GM12878 (cell line): Measurements from ENCODE around the gene ATAD5. TPM values are rescaled to one million over a fixed set of nuclear protein-coding genes. Genes with fewer than 3 reads are reported as not detected.
A peak's percentile ranks its signal among the peaks of the same experiment; 100 is the strongest.

Source experiments
- ATAC-seq: fragments of 200-7000 bp; cut with Tn5 transposase; 3 replicates; pipeline ENCODE4 v1.9.1; 2020; ENCODE audit warnings: mild to moderate bottlenecking, moderate library complexity
- BruUV-seq: library from RNA; stranded (reverse); fragments of 400-500 nt; replicated peaks from 2 replicates; lab custom pipeline; 2021; lab: Mats Ljungman, UMichigan
- CTCF ChIA-PET: fragments of 300-600 bp; sonication (Branson Sonifier 250); formaldehyde crosslinking; extraction: SDS; loops from one replicate; lab custom pipeline; 2021; ENCODE audit warnings: inconsistent platforms; lab: Yijun Ruan, JAX
- POLR2A ChIA-PET: fragments of 350-600 bp; formaldehyde crosslinking; extraction: SDS; loops from one replicate; lab custom pipeline; 2021; ENCODE audit warnings: inconsistent platforms; lab: Charles Lee
- RAD21 ChIA-PET: fragments of 300-600 bp; sonication (Branson Sonifier 250); formaldehyde crosslinking; loops from one replicate; lab custom pipeline; 2023; ENCODE audit warnings: antibody characterized with exemption; ENCODE audit not compliant: unreplicated experiment; lab: Charles Lee
- SMC1A ChIA-PET: fragments of 300-600 bp; sonication (Branson Sonifier 250); formaldehyde crosslinking; loops from one replicate; lab custom pipeline; 2023; ENCODE audit not compliant: unreplicated experiment, uncharacterized antibody; lab: Charles Lee
- DNase-seq: peaks from one replicate; pipeline ENCODE4 v3.0.0-alpha.2; 2011; ENCODE audit warnings: low read depth, low spot score
- FAIRE-seq: peaks from 3 replicates; lab custom pipeline; 2011; peaks lifted over from hg19 to GRCh38; lab: Jason Lieb, UNC
- H2AFZ ChIP-seq: 2 replicates; pipeline ENCODE4 v1.6.0; 2011; ENCODE audit warnings: low read depth, low read length, control low read depth; ENCODE audit not compliant: control insufficient read depth
- H3K27ac ChIP-seq: 2 replicates; pipeline ENCODE4 v1.5.1; 2011; ENCODE audit warnings: control low read depth; ENCODE audit not compliant: control insufficient read depth, insufficient read depth
- H3K27me3 ChIP-seq, 2 experiments: replicated peaks in 1 of 2; 2 replicates each; pipeline versions ENCODE4 v1.6.0 to v1.6.1; 2011; ENCODE audit warnings: low read length in 1 of 2; ENCODE audit not compliant: control insufficient read depth in 2 of 2, insufficient read depth in 2 of 2
- H3K36me3 ChIP-seq, 2 experiments: 2 replicates each; pipeline ENCODE4 v1.5.1; 2011; ENCODE audit warnings: low read length in 1 of 2; ENCODE audit not compliant: control insufficient read depth in 2 of 2, insufficient read depth in 2 of 2
- H3K4me1 ChIP-seq: 2 replicates; pipeline ENCODE4 v1.6.1; 2011; ENCODE audit warnings: mild to moderate bottlenecking, low read length, moderate library complexity, mixed read lengths; ENCODE audit not compliant: control insufficient read depth, insufficient read depth
- H3K4me2 ChIP-seq: 2 replicates; pipeline ENCODE4 v1.6.0; 2011; ENCODE audit warnings: control low read depth; ENCODE audit not compliant: control insufficient read depth, insufficient read depth
- H3K4me3 ChIP-seq: fragments of 200-600 bp; sonication (generic); 2 replicates; pipeline ENCODE4 v1.5.1; 2016
- H3K79me2 ChIP-seq: 2 replicates; pipeline ENCODE4 v1.6.0; 2011; ENCODE audit warnings: low read length; ENCODE audit not compliant: control insufficient read depth, insufficient read depth
- H3K9ac ChIP-seq: 2 replicates; pipeline ENCODE4 v1.8.0; 2011; ENCODE audit warnings: low read length, control low read depth, mixed read lengths; ENCODE audit not compliant: control insufficient read depth, insufficient read depth
- H3K9me3 ChIP-seq: replicated peaks from 3 replicates; pipeline ENCODE4 v1.5.1; 2011; ENCODE audit warnings: mild to moderate bottlenecking, low read length; ENCODE audit not compliant: control insufficient read depth, insufficient read depth
- H4K20me1 ChIP-seq: 2 replicates; pipeline ENCODE4 v1.6.0; 2011; ENCODE audit not compliant: control insufficient read depth, insufficient read depth
- ATF7 ChIP-seq: fragments of 450-650 bp; IDR thresholded peaks from 2 replicates; pipeline ENCODE4 v1.6.1; 2016; ENCODE audit warnings: low read depth, mild to moderate bottlenecking
- BMI1 ChIP-seq: fragments of 450-650 bp; IDR thresholded peaks from 2 replicates; pipeline ENCODE4 v1.6.1; 2016; ENCODE audit warnings: mild to moderate bottlenecking, moderate library complexity, borderline replicate concordance
- CHD2 ChIP-seq: IDR thresholded peaks from 2 replicates; pipeline ENCODE4 v1.6.1; 2011; ENCODE audit warnings: low read depth, low read length, improper control_type of control experiment, borderline replicate concordance
- ESRRA ChIP-seq: IDR thresholded peaks from 2 replicates; pipeline ENCODE4 v1.6.1; 2012; ENCODE audit warnings: mild to moderate bottlenecking, low read length, improper control_type of control experiment
- IKZF1 ChIP-seq: fragments of 450-650 bp; conservative IDR thresholded peaks from 2 replicates; pipeline ENCODE4 v1.6.1; 2017; ENCODE audit warnings: antibody characterized with exemption, mild to moderate bottlenecking
- JUND ChIP-seq: IDR thresholded peaks from 2 replicates; pipeline ENCODE4 v1.6.1; 2012; ENCODE audit warnings: low read depth, mild to moderate bottlenecking, low read length, improper control_type of control experiment, moderate library complexity
- NBN ChIP-seq: fragments of 450-650 bp; IDR thresholded peaks from 2 replicates; pipeline ENCODE4 v1.6.1; 2016
- NFIC ChIP-seq: IDR thresholded peaks from 2 replicates; pipeline ENCODE4 v1.6.1; 2012; ENCODE audit warnings: low read depth, mild to moderate bottlenecking, inconsistent platforms, low read length, moderate library complexity
- POLR2AphosphoS5 ChIP-seq: IDR thresholded peaks from 2 replicates; pipeline ENCODE4 v1.6.1; 2011; ENCODE audit warnings: mild to moderate bottlenecking, low read length, inconsistent platforms
- RB1 ChIP-seq: fragments of 450-650 bp; formaldehyde crosslinking; IDR thresholded peaks from 2 replicates; pipeline ENCODE4 v1.6.1; 2017; ENCODE audit warnings: mild to moderate bottlenecking, borderline replicate concordance
- ZNF384 ChIP-seq: IDR thresholded peaks from 2 replicates; pipeline ENCODE4 v1.6.1; 2012; ENCODE audit warnings: low read depth, mild to moderate bottlenecking, low read length, improper control_type of control experiment, borderline replicate concordance
- WGBS: methylation state at CpG from one replicate; pipeline ENCODE4 v1.1.6; 2016; ENCODE audit warnings: low lambda C conversion rate; ENCODE audit not compliant: insufficient replicate concordance, insufficient coverage; ENCODE audit errors: missing lambda C conversion rate; 5-methylcytosine and 5-hydroxymethylcytosine counted together
- in situ Hi-C: fragments of 300-500 bp; cut with MboI; formaldehyde crosslinking; loops from 9 replicates; pipeline ENCODE4 v1.14.3; 2018; ENCODE audit warnings: mixed read lengths
- intact Hi-C: fragments of 100-400 bp; cut with micrococcal nuclease; formaldehyde crosslinking; loops from one replicate; pipeline ENCODE4 v1.14.2; 2022; ENCODE audit not compliant: unreplicated experiment
- polyA plus RNA-seq, 11 experiments: library from polyadenylated mRNA; depleted of rRNA in 4 of 11; unstranded in 6 of 11; stranded (reverse) in 5 of 11; fragments of >200 nt; fragmentation: Nextera tagmentation in 4 of 11; fragmentation: Illumina TruSeq in 1 of 11; extraction: Ambion mirVana in 4 of 11; extraction: Trizol in 1 of 11; gene quantifications; 1 replicate in 1 of 11; 2 replicates in 10 of 11; pipeline versions ENCODE4 v1.2.1 to v1.2.3, GENCODE V29; 2011 to 2016; ENCODE audit warnings: inconsistent platforms in 2 of 11, missing spikeins in 2 of 11, low read depth in 1 of 11
- total RNA-seq, 4 experiments: library from RNA; depleted of rRNA in 3 of 4; stranded (reverse); fragments of >200 nt in 3 of 4; fragmentation: Illumina TruSeq in 1 of 4; extraction: Trizol in 1 of 4; gene quantifications; 2 replicates each; pipeline versions ENCODE4 v1.2.1 to v1.2.3, GENCODE V29; 2013 to 2021
- TF ChIP-seq, protein P1 (sequence below): IDR thresholded peaks from 2 replicates; pipeline ENCODE4 v1.6.1; 2012; ENCODE audit warnings: low read depth, low read length, improper control_type of control experiment
- TF ChIP-seq, protein P2 (sequence below): fragments of 450-650 bp; IDR thresholded peaks from 2 replicates; pipeline ENCODE4 v1.6.1; 2017; ENCODE audit warnings: low read depth, mild to moderate bottlenecking, moderate library complexity
- TF ChIP-seq, protein P3 (sequence below): fragments of 450-650 bp; IDR thresholded peaks from 2 replicates; pipeline ENCODE4 v1.6.1; 2017; ENCODE audit warnings: antibody characterized with exemption, mild to moderate bottlenecking, moderate library complexity

Gene ATAD5
- total and polyA plus RNA-seq, 10 of the 15 experiments (the other 5 are each of a cell fraction or from before 2014, with no cell fraction given): 3.8 to 19.7 (median 13.2) TPM

DNA sequence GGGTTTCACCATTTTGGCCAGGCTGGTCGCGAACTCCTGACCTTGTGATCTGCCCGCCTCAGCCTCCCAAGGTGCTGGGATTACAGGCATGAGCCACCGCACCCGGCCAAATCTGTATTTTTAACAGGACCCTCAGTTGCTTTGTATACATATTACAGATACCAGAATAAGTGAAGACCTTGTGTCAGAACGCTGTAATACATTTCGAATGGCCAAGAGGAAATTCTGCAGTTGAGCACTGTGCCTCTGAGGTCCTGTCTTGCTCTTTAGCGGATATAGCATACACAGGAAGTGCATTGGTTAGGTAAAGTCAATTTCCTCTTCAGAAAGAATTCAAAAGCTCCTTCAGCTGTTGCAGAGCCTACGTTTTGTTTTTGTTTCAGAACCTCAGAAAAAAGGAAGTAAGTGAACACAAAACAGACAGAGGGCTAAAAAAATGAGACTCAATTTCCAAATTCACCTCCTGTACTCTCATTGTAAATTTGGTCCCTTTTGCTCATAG is 22.9 kb upstream of the ATAD5 start:
- peak; percentile 91 for DNase-seq
- no TSS peak for BruUV-seq
- TF ChIP-seq, protein P1, sequence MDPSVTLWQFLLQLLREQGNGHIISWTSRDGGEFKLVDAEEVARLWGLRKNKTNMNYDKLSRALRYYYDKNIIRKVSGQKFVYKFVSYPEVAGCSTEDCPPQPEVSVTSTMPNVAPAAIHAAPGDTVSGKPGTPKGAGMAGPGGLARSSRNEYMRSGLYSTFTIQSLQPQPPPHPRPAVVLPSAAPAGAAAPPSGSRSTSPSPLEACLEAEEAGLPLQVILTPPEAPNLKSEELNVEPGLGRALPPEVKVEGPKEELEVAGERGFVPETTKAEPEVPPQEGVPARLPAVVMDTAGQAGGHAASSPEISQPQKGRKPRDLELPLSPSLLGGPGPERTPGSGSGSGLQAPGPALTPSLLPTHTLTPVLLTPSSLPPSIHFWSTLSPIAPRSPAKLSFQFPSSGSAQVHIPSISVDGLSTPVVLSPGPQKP: 0 out of 2 replicates have a peak, but pooled peaks have one; percentile 17
- TF ChIP-seq, protein P2, sequence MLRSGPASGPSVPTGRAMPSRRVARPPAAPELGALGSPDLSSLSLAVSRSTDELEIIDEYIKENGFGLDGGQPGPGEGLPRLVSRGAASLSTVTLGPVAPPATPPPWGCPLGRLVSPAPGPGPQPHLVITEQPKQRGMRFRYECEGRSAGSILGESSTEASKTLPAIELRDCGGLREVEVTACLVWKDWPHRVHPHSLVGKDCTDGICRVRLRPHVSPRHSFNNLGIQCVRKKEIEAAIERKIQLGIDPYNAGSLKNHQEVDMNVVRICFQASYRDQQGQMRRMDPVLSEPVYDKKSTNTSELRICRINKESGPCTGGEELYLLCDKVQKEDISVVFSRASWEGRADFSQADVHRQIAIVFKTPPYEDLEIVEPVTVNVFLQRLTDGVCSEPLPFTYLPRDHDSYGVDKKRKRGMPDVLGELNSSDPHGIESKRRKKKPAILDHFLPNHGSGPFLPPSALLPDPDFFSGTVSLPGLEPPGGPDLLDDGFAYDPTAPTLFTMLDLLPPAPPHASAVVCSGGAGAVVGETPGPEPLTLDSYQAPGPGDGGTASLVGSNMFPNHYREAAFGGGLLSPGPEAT: 0 out of 2 replicates have a peak, but pooled peaks have one; percentile 16
- TF ChIP-seq ATF7 (0 out of 2 replicates have a peak, but pooled peaks have one; percentile 51), ESRRA (no peak), CHD2 (0 out of 2 replicates have a peak, but pooled peaks have one; percentile 14), BMI1 (no peak), ZNF384 (peak; percentile 55; the same call in 1 of the 2 replicates), NFIC (peak; percentile 29; the same call in 1 of the 2 replicates), RB1 (peak; percentile 53; the same call in 1 of the 2 replicates), POLR2AphosphoS5 (peak; percentile 59), JUND (no peak), NBN (peak; percentile 72; the same call in 1 of the 2 replicates), IKZF1 (peak; percentile 29; the same call in 1 of the 2 replicates)
- TF ChIP-seq, protein P3, sequence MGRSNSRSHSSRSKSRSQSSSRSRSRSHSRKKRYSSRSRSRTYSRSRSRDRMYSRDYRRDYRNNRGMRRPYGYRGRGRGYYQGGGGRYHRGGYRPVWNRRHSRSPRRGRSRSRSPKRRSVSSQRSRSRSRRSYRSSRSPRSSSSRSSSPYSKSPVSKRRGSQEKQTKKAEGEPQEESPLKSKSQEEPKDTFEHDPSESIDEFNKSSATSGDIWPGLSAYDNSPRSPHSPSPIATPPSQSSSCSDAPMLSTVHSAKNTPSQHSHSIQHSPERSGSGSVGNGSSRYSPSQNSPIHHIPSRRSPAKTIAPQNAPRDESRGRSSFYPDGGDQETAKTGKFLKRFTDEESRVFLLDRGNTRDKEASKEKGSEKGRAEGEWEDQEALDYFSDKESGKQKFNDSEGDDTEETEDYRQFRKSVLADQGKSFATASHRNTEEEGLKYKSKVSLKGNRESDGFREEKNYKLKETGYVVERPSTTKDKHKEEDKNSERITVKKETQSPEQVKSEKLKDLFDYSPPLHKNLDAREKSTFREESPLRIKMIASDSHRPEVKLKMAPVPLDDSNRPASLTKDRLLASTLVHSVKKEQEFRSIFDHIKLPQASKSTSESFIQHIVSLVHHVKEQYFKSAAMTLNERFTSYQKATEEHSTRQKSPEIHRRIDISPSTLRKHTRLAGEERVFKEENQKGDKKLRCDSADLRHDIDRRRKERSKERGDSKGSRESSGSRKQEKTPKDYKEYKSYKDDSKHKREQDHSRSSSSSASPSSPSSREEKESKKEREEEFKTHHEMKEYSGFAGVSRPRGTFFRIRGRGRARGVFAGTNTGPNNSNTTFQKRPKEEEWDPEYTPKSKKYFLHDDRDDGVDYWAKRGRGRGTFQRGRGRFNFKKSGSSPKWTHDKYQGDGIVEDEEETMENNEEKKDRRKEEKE: no peak

More for the DNA sequence above, 22.9 kb upstream of the ATAD5 start:
- Histone ChIP-seq H3K4me2 (peak overlapping the region; percentile 78), H3K9ac (peak overlapping the region; percentile 48), H3K4me1 (peaks cover 48% of the 10 kb centered on the region), H3K79me2 (peaks cover 54% of the 10 kb centered on the region), H3K36me3 (peaks cover under 1 to 18% of the 10 kb centered on the region in 2 experiments; a peak in 2 of 4 replicates), H4K20me1 (no peaks in the 10 kb centered on the region), H3K27ac (peak overlapping the region; percentile 78), H2AFZ (no peak overlapping the region; the same call in none of the 2 replicates), H3K4me3 (peak overlapping the region; percentile 60; the same call in 1 of the 2 replicates), H3K27me3 (no peaks in the 10 kb centered on the region), H3K9me3 (no peaks in the 10 kb centered on the region; the same call in 2 of the 3 replicates)
- SMC1A ChIA-PET: interaction anchor here (0.6 to 6.1 kb wide), 5 partner anchors 10 to 131 kb away, joined by 3 to 43 read pairs (median 7); partner anchors contain the start of genes ATAD5 and CRLF3
- intact Hi-C loops: no loop called here
- RAD21 ChIA-PET: interaction anchor here (0.6 to 4.4 kb wide), 4 partner anchors 12 to 31 kb away, joined by 3 to 35 read pairs (median 12); partner anchors contain the start of gene CRLF3
- peak; percentile 82 for FAIRE-seq
- CTCF ChIA-PET: interaction anchor here (0.5 to 9.9 kb wide), 2 partner anchors 15 to 74 kb away, joined by 4 to 145 read pairs; partner anchors contain the start of gene CRLF3
- in situ Hi-C loops: no loop called here
- peak; percentile 98 for ATAC-seq
- WGBS: 10% methylated on average over 9 of the region's 9 CpGs
- POLR2A ChIA-PET: interaction anchor here (0.6 to 3.1 kb wide), 6 partner anchors 10 to 323 kb away, joined by 3 to 32 read pairs (median 5); partner anchors contain the start of gene CRLF3
